WTC11 (cell line): ENCODE measurements around the gene PKP4. TPM values are rescaled to one million over a fixed set of nuclear protein-coding genes. Genes with fewer than 3 reads are reported as not detected.

Experiments used
- ATAC-seq: fragments of 200-7000 bp; cut with Tn5 transposase; 2 replicates; pipeline ENCODE4 v1.10.0; 2021; ENCODE audit warnings: mild to moderate bottlenecking, moderate library complexity
- CTCF ChIA-PET: fragments of 300-600 bp; sonication (Branson Sonifier 250); formaldehyde crosslinking; loops from one replicate; lab custom pipeline; 2021; ENCODE audit warnings: antibody characterized with exemption; lab: Charles Lee
- POLR2A ChIA-PET: fragments of 350-600 bp; sonication (Branson Sonifier 250); formaldehyde crosslinking; loops from one replicate; lab custom pipeline; 2021; ENCODE audit warnings: antibody characterized with exemption; lab: Charles Lee
- DNase-seq: peaks from one replicate; pipeline ENCODE4 v3.0.0; 2021; ENCODE audit warnings: low spot score
- H3K27ac Mint-ChIP-seq: 2 replicates; pipeline ENCODE4 v1.8.0; 2021; ENCODE audit warnings: mixed read lengths
- H3K27me3 Mint-ChIP-seq: 2 replicates; pipeline ENCODE4 v1.8.0; 2021; ENCODE audit warnings: low read depth, mild to moderate bottlenecking, moderate library complexity, mixed read lengths
- H3K36me3 Mint-ChIP-seq: 2 replicates; pipeline ENCODE4 v1.8.0; 2021; ENCODE audit warnings: mixed read lengths
- H3K4me1 Mint-ChIP-seq: 2 replicates; pipeline ENCODE4 v1.8.0; 2022; ENCODE audit warnings: mixed read lengths
- H3K4me3 Mint-ChIP-seq: 2 replicates; pipeline ENCODE4 v1.8.0; 2021; ENCODE audit warnings: mild to moderate bottlenecking, moderate library complexity, mixed read lengths
- H3K9me3 Mint-ChIP-seq: 2 replicates; pipeline ENCODE4 v1.8.0; 2021; ENCODE audit warnings: mixed read lengths
- AFF4 ChIP-seq: sonication (generic); formaldehyde crosslinking; IDR thresholded peaks from 2 replicates; pipeline ENCODE4 v1.8.1; 2023; ENCODE audit warnings: mild to moderate bottlenecking, missing genetic modification reagents, borderline replicate concordance
- ARID4B ChIP-seq: sonication (generic); formaldehyde crosslinking; IDR thresholded peaks from 2 replicates; pipeline ENCODE4 v1.8.0; 2023; ENCODE audit warnings: missing genetic modification reagents, mild to moderate bottlenecking, borderline replicate concordance
- ATF1 ChIP-seq: sonication (generic); formaldehyde crosslinking; IDR thresholded peaks from 2 replicates; pipeline ENCODE4 v1.8.1; 2023; ENCODE audit warnings: mild to moderate bottlenecking, moderate library complexity, missing genetic modification reagents
- CBFB ChIP-seq: sonication (generic); formaldehyde crosslinking; IDR thresholded peaks from 2 replicates; pipeline ENCODE4 v1.8.1; 2022; ENCODE audit warnings: mild to moderate bottlenecking, low read depth, missing genetic modification reagents
- ESRRA ChIP-seq: sonication (generic); formaldehyde crosslinking; IDR thresholded peaks from 2 replicates; pipeline ENCODE4 v1.8.1; 2022; ENCODE audit warnings: mild to moderate bottlenecking, missing genetic modification reagents, borderline replicate concordance
- FOXJ3 ChIP-seq: sonication (generic); formaldehyde crosslinking; IDR thresholded peaks from 2 replicates; pipeline ENCODE4 v1.9.0; 2021; ENCODE audit warnings: missing genetic modification reagents, mild to moderate bottlenecking, borderline replicate concordance
- FOXP1 ChIP-seq: sonication (generic); formaldehyde crosslinking; IDR thresholded peaks from 2 replicates; pipeline ENCODE4 v1.8.0; 2022; ENCODE audit warnings: missing genetic modification reagents, mild to moderate bottlenecking, moderate library complexity, borderline replicate concordance
- GRHL2 ChIP-seq: fragments of 250-450 bp; sonication (Bioruptor Pico); IDR thresholded peaks from 2 replicates; pipeline ENCODE4 v1.8.0; 2022; ENCODE audit warnings: mild to moderate bottlenecking, moderate library complexity; ENCODE audit not compliant: insufficient replicate concordance, severe bottlenecking
- JUN ChIP-seq: sonication (generic); formaldehyde crosslinking; IDR thresholded peaks from 2 replicates; pipeline ENCODE4 v1.8.0; 2023; ENCODE audit warnings: mild to moderate bottlenecking, missing genetic modification reagents
- MAX ChIP-seq: sonication (generic); formaldehyde crosslinking; IDR thresholded peaks from 2 replicates; pipeline ENCODE4 v1.8.0; 2022; ENCODE audit warnings: mild to moderate bottlenecking, missing genetic modification reagents
- NFYB ChIP-seq: sonication (generic); formaldehyde crosslinking; conservative IDR thresholded peaks from 2 replicates; pipeline ENCODE4 v1.8.0; 2022; ENCODE audit warnings: low read depth, missing genetic modification reagents
- NR3C1 ChIP-seq: sonication (generic); formaldehyde crosslinking; conservative IDR thresholded peaks from 2 replicates; pipeline ENCODE4 v1.8.1; 2023; ENCODE audit warnings: low read depth, mild to moderate bottlenecking, missing genetic modification reagents
- PRRX2 ChIP-seq: fragments of 250-450 bp; sonication (Bioruptor Pico); IDR thresholded peaks from 2 replicates; pipeline ENCODE4 v1.8.0; 2021; ENCODE audit warnings: mild to moderate bottlenecking
- SMAD4 ChIP-seq: sonication (generic); formaldehyde crosslinking; IDR thresholded peaks from 2 replicates; pipeline ENCODE4 v1.8.0; 2022; ENCODE audit warnings: mild to moderate bottlenecking, missing genetic modification reagents
- TEAD4 ChIP-seq: sonication (generic); formaldehyde crosslinking; IDR thresholded peaks from 2 replicates; pipeline ENCODE4 v1.8.0; 2022; ENCODE audit warnings: mild to moderate bottlenecking, missing genetic modification reagents
- TP53 ChIP-seq: sonication (generic); formaldehyde crosslinking; IDR thresholded peaks from 2 replicates; pipeline ENCODE4 v1.8.1; 2023; ENCODE audit warnings: mild to moderate bottlenecking, missing genetic modification reagents
- ZBTB43 ChIP-seq: sonication (generic); formaldehyde crosslinking; IDR thresholded peaks from 2 replicates; pipeline ENCODE4 v1.8.1; 2023; ENCODE audit warnings: mild to moderate bottlenecking, missing genetic modification reagents
- ZMAT4 ChIP-seq: fragments of 250-450 bp; sonication (Bioruptor Pico); IDR thresholded peaks from 2 replicates; pipeline ENCODE4 v1.9.0; 2021; ENCODE audit warnings: mild to moderate bottlenecking
- ZNF138 ChIP-seq: sonication (generic); formaldehyde crosslinking; conservative IDR thresholded peaks from 2 replicates; pipeline ENCODE4 v1.8.1; 2022; ENCODE audit warnings: mild to moderate bottlenecking, moderate library complexity, missing genetic modification reagents
- ZNF232 ChIP-seq: sonication (generic); formaldehyde crosslinking; IDR thresholded peaks from 2 replicates; pipeline ENCODE4 v1.8.0; 2022; ENCODE audit warnings: mild to moderate bottlenecking, missing genetic modification reagents
- total RNA-seq: library from RNA; stranded (reverse); gene quantifications from 3 replicates; pipeline ENCODE4 v1.2.3, GENCODE V29; 2021
- TF ChIP-seq, protein P1 (sequence below): sonication (generic); formaldehyde crosslinking; IDR thresholded peaks from 2 replicates; pipeline ENCODE4 v1.8.1; 2022; ENCODE audit warnings: low read depth, missing genetic modification reagents, borderline replicate concordance

Gene PKP4
- total RNA-seq, 1 experiment from 2014 or later = 78.9 TPM

DNA sequence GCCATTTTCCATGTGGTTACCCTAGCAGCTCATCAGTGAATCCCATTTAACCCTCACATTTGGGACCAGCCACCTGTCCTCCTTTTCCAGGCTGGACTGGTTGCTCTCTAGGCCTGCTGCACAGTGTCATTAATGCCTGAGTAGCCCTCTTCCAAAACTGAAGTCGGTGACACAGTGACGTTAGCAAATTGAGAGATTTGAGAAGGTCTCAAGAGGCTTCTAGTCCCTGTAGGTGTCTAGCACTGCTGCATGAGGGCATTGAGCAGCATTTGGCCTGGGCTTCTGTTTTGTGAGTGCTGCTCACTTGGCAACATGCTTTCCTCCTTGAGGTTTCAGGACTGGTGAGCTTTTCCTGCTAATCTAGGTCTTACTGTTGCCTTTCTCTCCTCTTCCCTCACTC lies 36.7 kb downstream of the PKP4 start (continued):
- TF ChIP-seq ARID4B (CRISPR knock-in tag) (no peak), SMAD4 (no peak), ZBTB43 (no peak), TP53 (no peak), JUN (CRISPR knock-in tag) (no peak), FOXP1 (no peak), ZMAT4 (no peak), CBFB (CRISPR knock-in tag) (no peak), GRHL2 (CRISPR knock-in tag) (no peak)
- TF ChIP-seq, all 79 proteins: peak for 0

- Mint-ChIP-seq H3K27me3 (no peaks in the 10 kb centered on the region), H3K27ac (no peak overlapping the region), H3K4me1 (peaks cover 58% of the 10 kb centered on the region), H3K4me3 (no peak overlapping the region), H3K9me3 (no peaks in the 10 kb centered on the region), H3K36me3 (no peaks in the 10 kb centered on the region)
- no peak for DNase-seq
- ChIA-PET CTCF (no interaction called here), POLR2A (no interaction called here)
- ATAC-seq = no peak
- TF ChIP-seq ZBTB43 (no peak), ZNF232 (no peak), NFYB (CRISPR knock-in tag) (no peak), TEAD4 (CRISPR knock-in tag) (no peak), ESRRA (CRISPR knock-in tag) (no peak), ATF1 (CRISPR knock-in tag) (no peak), NR3C1 (no peak), PRRX2 (no peak), ZNF138 (CRISPR knock-in tag) (no peak), FOXJ3 (no peak), MAX (CRISPR knock-in tag) (no peak), AFF4 (CRISPR knock-in tag) (no peak)
- TF ChIP-seq, protein P1, sequence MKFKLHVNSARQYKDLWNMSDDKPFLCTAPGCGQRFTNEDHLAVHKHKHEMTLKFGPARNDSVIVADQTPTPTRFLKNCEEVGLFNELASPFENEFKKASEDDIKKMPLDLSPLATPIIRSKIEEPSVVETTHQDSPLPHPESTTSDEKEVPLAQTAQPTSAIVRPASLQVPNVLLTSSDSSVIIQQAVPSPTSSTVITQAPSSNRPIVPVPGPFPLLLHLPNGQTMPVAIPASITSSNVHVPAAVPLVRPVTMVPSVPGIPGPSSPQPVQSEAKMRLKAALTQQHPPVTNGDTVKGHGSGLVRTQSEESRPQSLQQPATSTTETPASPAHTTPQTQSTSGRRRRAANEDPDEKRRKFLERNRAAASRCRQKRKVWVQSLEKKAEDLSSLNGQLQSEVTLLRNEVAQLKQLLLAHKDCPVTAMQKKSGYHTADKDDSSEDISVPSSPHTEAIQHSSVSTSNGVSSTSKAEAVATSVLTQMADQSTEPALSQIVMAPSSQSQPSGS (CRISPR knock-in tag) = no peak
- TF ChIP-seq, all 79 proteins: peak for 0
Measured at GRCh38 chr2:158495175-158495574, 38.4 kb downstream of the PKP4 start.
